ENCODE data around the gene DDX51.

DNA sequence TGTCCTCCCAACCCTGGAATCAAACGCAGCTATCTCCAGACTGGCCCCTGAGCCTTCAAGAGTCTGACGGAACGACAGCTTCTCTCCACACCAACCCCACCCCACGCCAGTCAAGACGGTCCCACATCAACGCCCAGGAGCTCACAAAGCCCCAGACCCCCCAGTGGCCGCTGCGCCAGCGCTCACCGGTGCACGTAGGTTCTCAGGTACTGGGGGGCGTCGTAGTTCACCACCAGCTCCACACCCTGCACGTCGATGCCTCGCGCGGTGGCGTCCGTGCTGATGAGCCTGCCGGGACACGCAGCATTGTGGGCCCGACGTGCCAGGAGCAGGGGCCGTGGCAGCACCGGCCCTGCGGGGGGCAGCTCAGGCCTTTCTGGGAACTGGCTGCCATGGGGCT, 4.2 kb downstream of the DDX51 start:
- TF ChIP-seq POLR2A (IDR thresholded peaks at IDR 0.05) (no peak), POLR2AphosphoS5 (IDR thresholded peaks at IDR 0.05) (no peak)
